Chondrocyte (in vitro differentiated cells): Measurements from ENCODE around the gene KANK3. TPM values are rescaled to one million over a fixed set of nuclear protein-coding genes. Genes with fewer than 3 reads are reported as not detected.

Experiments
- DNase-seq: peaks from one replicate; pipeline ENCODE4 v3.0.0; 2021; ENCODE audit warnings: mixed read lengths, low spot score
- H3K27ac Mint-ChIP-seq: one replicate; pipeline ENCODE4 v1.8.0; 2021; ENCODE audit warnings: mild to moderate bottlenecking, moderate library complexity, mixed read lengths; ENCODE audit not compliant: unreplicated experiment
- H3K27me3 Mint-ChIP-seq: 2 replicates; pipeline ENCODE4 v1.8.0; 2021; ENCODE audit warnings: low read depth, mixed read lengths
- H3K36me3 Mint-ChIP-seq: 2 replicates; pipeline ENCODE4 v1.8.0; 2021; ENCODE audit warnings: low read depth, mixed read lengths
- H3K4me1 Mint-ChIP-seq: 2 replicates; pipeline ENCODE4 v1.8.0; 2021; ENCODE audit warnings: low read depth, mild to moderate bottlenecking, mixed read lengths
- H3K4me3 Mint-ChIP-seq: one replicate; pipeline ENCODE4 v1.8.0; 2021; ENCODE audit warnings: mild to moderate bottlenecking, moderate library complexity, mixed read lengths; ENCODE audit not compliant: unreplicated experiment
- H3K9me3 Mint-ChIP-seq: 2 replicates; pipeline ENCODE4 v1.8.0; 2021; ENCODE audit warnings: low read depth, mixed read lengths
- CTCF ChIP-seq: fragments of 200-600 bp; sonication (generic); IDR thresholded peaks from 2 replicates; pipeline ENCODE4 v1.5.0; 2021; ENCODE audit warnings: antibody characterized with exemption, mild to moderate bottlenecking, moderate library complexity
- total RNA-seq: library from RNA; stranded (reverse); gene quantifications from 3 replicates; pipeline ENCODE4 v1.2.1, GENCODE V29; 2021

Gene KANK3
- total RNA-seq, 1 donor from 2014 or later, result 1.2 TPM

- Mint-ChIP-seq H3K36me3 (peaks cover 15% of the 10 kb centered on the region), H3K4me1 (peaks cover 28% of the 10 kb centered on the region), H3K4me3 (no peak overlapping the region), H3K9me3 (peaks cover 5% of the 10 kb centered on the region), H3K27me3 (no peaks in the 10 kb centered on the region), H3K27ac (no peak overlapping the region)
- no peak for DNase-seq
- no peak for TF ChIP-seq CTCF
Observed at GRCh38 chr19:8323781-8324185, 19.3 kb downstream of the KANK3 start.

- Mint-ChIP-seq H3K9me3 (peaks cover 5% of the 10 kb centered on the region), H3K36me3 (peaks cover 15% of the 10 kb centered on the region), H3K27ac (no peak overlapping the region), H3K27me3 (no peaks in the 10 kb centered on the region), H3K4me3 (peak overlapping the region; percentile 99), H3K4me1 (peaks cover 28% of the 10 kb centered on the region)
- no peak for DNase-seq
- no peak for TF ChIP-seq CTCF
Observed at GRCh38 chr19:8322638-8322997, 20.4 kb downstream of the KANK3 start.

- TF ChIP-seq CTCF, result no peak
- Mint-ChIP-seq H3K27ac (peak overlapping the region; percentile 98), H3K27me3 (no peaks in the 10 kb centered on the region), H3K9me3 (peaks cover 5% of the 10 kb centered on the region), H3K36me3 (peaks cover 15% of the 10 kb centered on the region), H3K4me3 (peak overlapping the region; percentile 99), H3K4me1 (peaks cover 28% of the 10 kb centered on the region)
- DNase-seq, result no peak
Observed at GRCh38 chr19:8321986-8322637, 20.9 kb downstream of the KANK3 start.

GRCh38 chr19:8321067-8321985, 21.7 kb downstream of the KANK3 start, which contains the start of the genes NDUFA7 and RPS28:
NDUFA7 (minus strand) TSS chr19:8321375; CDS start chr19:8321358, 17 bp downstream.
RPS28 (plus strand) TSS chr19:8321496; CDS start chr19:8321531, 35 bp downstream.
- Mint-ChIP-seq H3K27me3 (no peaks in the 10 kb centered on the region), H3K4me3 (peak within 1 kb of the TSS; percentile 99), H3K36me3 (peaks cover 11% of the 10 kb centered on the region), H3K27ac (peak within 1 kb of the TSS; percentile 98), H3K9me3 (no peaks in the 10 kb centered on the region), H3K4me1 (peaks cover 28% of the 10 kb centered on the region)
- DNase-seq, result peak; percentile 96
- peak; percentile 50 for TF ChIP-seq CTCF

- Mint-ChIP-seq H3K27me3 (no peaks in the 10 kb centered on the region), H3K27ac (peak overlapping the region; percentile 98), H3K4me3 (peak overlapping the region; percentile 99), H3K36me3 (peaks cover 11% of the 10 kb centered on the region), H3K9me3 (no peaks in the 10 kb centered on the region), H3K4me1 (peaks cover 28% of the 10 kb centered on the region)
- TF ChIP-seq CTCF, result no peak
- DNase-seq, result no peak
Observed at GRCh38 chr19:8320564-8321066, 22.4 kb downstream of the KANK3 start.
